Ishikawa (cell line): ENCODE measurements around the gene FAM131C.

Experiments used
- CEBPB ChIP-seq: IDR thresholded peaks from 2 replicates; pipeline ENCODE4 v1.6.1; 2012
- CREB1 ChIP-seq: IDR thresholded peaks from 2 replicates; pipeline ENCODE4 v1.6.1; 2012; ENCODE audit warnings: low read depth
- EGR1 ChIP-seq: IDR thresholded peaks from 2 replicates; pipeline ENCODE4 v1.6.1; 2012
- EP300 ChIP-seq: IDR thresholded peaks from 2 replicates; pipeline ENCODE4 v1.6.1; 2012; ENCODE audit warnings: borderline replicate concordance
- MAX ChIP-seq: IDR thresholded peaks from 2 replicates; pipeline ENCODE4 v1.6.1; 2012
- NFIC ChIP-seq: IDR thresholded peaks from 2 replicates; pipeline ENCODE4 v1.6.1; 2012
- RAD21 ChIP-seq: IDR thresholded peaks from 2 replicates; pipeline ENCODE4 v1.6.1; 2012; ENCODE audit warnings: low read depth
- TAF1 ChIP-seq: IDR thresholded peaks from 2 replicates; pipeline ENCODE4 v1.6.1; 2012; ENCODE audit warnings: low read depth, mild to moderate bottlenecking
- TCF12 ChIP-seq: IDR thresholded peaks from 2 replicates; pipeline ENCODE4 v1.6.1; 2012; ENCODE audit warnings: low read depth
- TEAD4 ChIP-seq: IDR thresholded peaks from 2 replicates; pipeline ENCODE4 v1.6.1; 2012
- YY1 ChIP-seq: IDR thresholded peaks from 2 replicates; pipeline ENCODE4 v1.6.1; 2012; ENCODE audit warnings: low read depth
- ZBTB7A ChIP-seq: IDR thresholded peaks from 2 replicates; pipeline ENCODE4 v1.6.1; 2012; ENCODE audit warnings: low read depth

DNA sequence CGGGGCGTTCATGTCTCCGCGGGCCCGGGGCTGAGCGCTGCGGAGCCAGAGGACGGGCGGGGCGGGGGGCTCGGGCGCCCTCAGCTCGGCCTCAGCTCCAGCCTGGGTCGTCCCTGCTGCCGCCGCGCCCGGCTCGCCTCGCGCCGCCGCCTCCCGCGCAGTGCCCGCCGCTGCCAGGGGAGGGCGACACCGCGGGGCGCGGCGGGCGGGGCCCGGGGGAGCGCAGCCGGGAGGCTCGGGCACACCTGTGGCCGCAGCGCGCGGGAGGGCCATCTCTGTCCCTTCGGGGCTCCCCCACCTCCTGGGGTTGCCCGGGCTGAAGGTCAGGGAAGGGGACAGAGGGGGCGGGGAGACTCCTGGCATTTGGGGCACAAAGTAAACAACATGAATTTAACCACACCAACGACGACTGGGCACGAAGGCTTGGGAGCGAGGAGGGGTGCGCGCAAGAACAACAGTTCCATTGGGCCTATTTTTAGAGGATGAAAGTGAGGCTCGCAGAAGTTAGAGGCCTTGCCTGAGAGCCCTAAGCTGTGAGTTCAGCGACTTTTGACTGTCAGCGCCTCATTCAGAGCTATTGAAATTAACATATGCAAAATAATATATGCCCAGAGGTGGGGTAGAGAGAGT, at the start of gene FAM131C:
- TF ChIP-seq RAD21 (peak; percentile 19; the same call in 1 of the 2 replicates), YY1 (no peak), TAF1 (no peak), EP300 (no peak), TCF12 (no peak), CREB1 (no peak), NFIC (no peak), TEAD4 (no peak), MAX (peak; percentile 27; the same call in 1 of the 2 replicates), CEBPB (no peak), ZBTB7A (no peak), EGR1 (no peak)
